HepG2 (cell line): ENCODE measurements around the gene SSR2. TPM values are rescaled to one million over a fixed set of nuclear protein-coding genes. Genes with fewer than 3 reads are reported as not detected.
A peak's percentile ranks its signal among the peaks of the same experiment; 100 is the strongest.

Experiments
- ETV6 ChIP-seq: sonication (generic); formaldehyde crosslinking; conservative IDR thresholded peaks from 2 replicates; pipeline ENCODE4 v1.4.0; 2020; ENCODE audit warnings: missing genetic modification reagents
- FOXP1 ChIP-seq, 2 experiments: fragments of 450-650 bp in 1 of 2; IDR thresholded peaks; 2 replicates each; pipeline ENCODE4 v1.6.1; 2017 to 2018; ENCODE audit warnings: antibody characterized with exemption in 1 of 2
- KAT7 ChIP-seq: IDR thresholded peaks from 2 replicates; pipeline ENCODE4 v1.6.1; 2018; ENCODE audit warnings: borderline replicate concordance, missing compliant biosample characterization
- KDM5B ChIP-seq: sonication (generic); formaldehyde crosslinking; IDR thresholded peaks from 2 replicates; pipeline ENCODE4 v1.4.0; 2020; ENCODE audit warnings: missing genetic modification reagents, mild to moderate bottlenecking, borderline replicate concordance
- NCOA1 ChIP-seq: sonication (generic); formaldehyde crosslinking; IDR thresholded peaks from 2 replicates; pipeline ENCODE4 v1.9.0; 2021; ENCODE audit warnings: missing genetic modification reagents
- NFKB2 ChIP-seq: sonication (generic); formaldehyde crosslinking; IDR thresholded peaks from 2 replicates; pipeline ENCODE4 v1.4.0; 2020; ENCODE audit warnings: missing genetic modification reagents, borderline replicate concordance
- PRMT3 ChIP-seq: sonication (generic); formaldehyde crosslinking; IDR thresholded peaks from 2 replicates; pipeline ENCODE4 v1.8.1; 2022; ENCODE audit warnings: low read depth, mild to moderate bottlenecking, moderate library complexity, missing genetic modification reagents, borderline replicate concordance
- RARA ChIP-seq: IDR thresholded peaks from 2 replicates; pipeline ENCODE4 v1.6.1; 2016; ENCODE audit warnings: missing genetic modification reagents, missing compliant biosample characterization
- SALL1 ChIP-seq: sonication (generic); formaldehyde crosslinking; IDR thresholded peaks from 2 replicates; pipeline ENCODE4 v1.8.0; 2022; ENCODE audit warnings: mild to moderate bottlenecking, missing genetic modification reagents
- SP5 ChIP-seq: IDR thresholded peaks from 2 replicates; pipeline ENCODE4 v1.6.1; 2016; ENCODE audit warnings: low read depth, borderline replicate concordance
- STAT5B ChIP-seq: sonication (generic); formaldehyde crosslinking; IDR thresholded peaks from 2 replicates; pipeline ENCODE4 v1.4.0; 2020; ENCODE audit warnings: missing genetic modification reagents
- ZC3H4 ChIP-seq: sonication (generic); formaldehyde crosslinking; IDR thresholded peaks from 2 replicates; pipeline ENCODE4 v1.4.0; 2020; ENCODE audit warnings: missing genetic modification reagents, borderline replicate concordance
- ZNF124 ChIP-seq: sonication (generic); formaldehyde crosslinking; IDR thresholded peaks from 2 replicates; pipeline ENCODE4 v1.4.0; 2020; ENCODE audit warnings: missing genetic modification reagents
- ZNF160 ChIP-seq: sonication (generic); formaldehyde crosslinking; IDR thresholded peaks from 2 replicates; pipeline ENCODE4 v1.8.0; 2022; ENCODE audit warnings: mild to moderate bottlenecking, inconsistent platforms, missing genetic modification reagents
- polyA plus RNA-seq, 8 experiments: library from polyadenylated mRNA; depleted of rRNA in 3 of 8; stranded (reverse) in 7 of 8; unstranded in 1 of 8; fragments of >200 nt; fragmentation: Illumina TruSeq in 4 of 8; extraction: Trizol in 4 of 8; gene quantifications; 2 replicates each; pipeline versions ENCODE4 v1.2.1 to v1.2.3, GENCODE V29; 2011 to 2016; ENCODE audit warnings: low read depth in 4 of 8, missing spikeins in 1 of 8, mixed read lengths in 1 of 8; ENCODE audit not compliant: insufficient read depth in 1 of 8
- total RNA-seq, 5 experiments: library from RNA; depleted of rRNA; stranded (reverse); fragments of >200 nt; fragmentation: Illumina TruSeq; extraction: Trizol; gene quantifications; 2 replicates each; pipeline ENCODE4 v1.2.3, GENCODE V29; 2016; ENCODE audit warnings: low read depth in 1 of 5
- TF ChIP-seq, protein P1 (sequence below): IDR thresholded peaks from 2 replicates; pipeline ENCODE4 v1.6.1; 2016; ENCODE audit warnings: mild to moderate bottlenecking, missing biosample characterization, missing genetic modification reagents
- TF ChIP-seq, protein P2 (sequence below): IDR thresholded peaks from 2 replicates; pipeline ENCODE4 v1.6.1; 2018; ENCODE audit warnings: missing genetic modification reagents
- TF ChIP-seq, protein P3 (sequence below): sonication (generic); formaldehyde crosslinking; IDR thresholded peaks from 2 replicates; pipeline ENCODE4 v1.4.0; 2020; ENCODE audit warnings: missing genetic modification reagents; ENCODE audit errors: not compliant biosample characterization
- TF ChIP-seq, protein P4 (sequence below): sonication (generic); formaldehyde crosslinking; IDR thresholded peaks from 2 replicates; pipeline ENCODE4 v1.4.0; 2020; ENCODE audit warnings: missing genetic modification reagents
- TF ChIP-seq, protein P5 (sequence below): sonication (generic); formaldehyde crosslinking; IDR thresholded peaks from 2 replicates; pipeline ENCODE4 v1.5.0; 2020; ENCODE audit warnings: missing genetic modification reagents
- TF ChIP-seq, protein P6 (sequence below): sonication (generic); formaldehyde crosslinking; IDR thresholded peaks from 2 replicates; pipeline ENCODE4 v1.4.0; 2020; ENCODE audit warnings: missing genetic modification reagents, mild to moderate bottlenecking, borderline replicate concordance

SSR2 gene
- total and polyA plus RNA-seq, 2 of the 13 experiments (the other 11 are each of a cell fraction or from before 2014, with no cell fraction given): 284 to 461 TPM

DNA sequence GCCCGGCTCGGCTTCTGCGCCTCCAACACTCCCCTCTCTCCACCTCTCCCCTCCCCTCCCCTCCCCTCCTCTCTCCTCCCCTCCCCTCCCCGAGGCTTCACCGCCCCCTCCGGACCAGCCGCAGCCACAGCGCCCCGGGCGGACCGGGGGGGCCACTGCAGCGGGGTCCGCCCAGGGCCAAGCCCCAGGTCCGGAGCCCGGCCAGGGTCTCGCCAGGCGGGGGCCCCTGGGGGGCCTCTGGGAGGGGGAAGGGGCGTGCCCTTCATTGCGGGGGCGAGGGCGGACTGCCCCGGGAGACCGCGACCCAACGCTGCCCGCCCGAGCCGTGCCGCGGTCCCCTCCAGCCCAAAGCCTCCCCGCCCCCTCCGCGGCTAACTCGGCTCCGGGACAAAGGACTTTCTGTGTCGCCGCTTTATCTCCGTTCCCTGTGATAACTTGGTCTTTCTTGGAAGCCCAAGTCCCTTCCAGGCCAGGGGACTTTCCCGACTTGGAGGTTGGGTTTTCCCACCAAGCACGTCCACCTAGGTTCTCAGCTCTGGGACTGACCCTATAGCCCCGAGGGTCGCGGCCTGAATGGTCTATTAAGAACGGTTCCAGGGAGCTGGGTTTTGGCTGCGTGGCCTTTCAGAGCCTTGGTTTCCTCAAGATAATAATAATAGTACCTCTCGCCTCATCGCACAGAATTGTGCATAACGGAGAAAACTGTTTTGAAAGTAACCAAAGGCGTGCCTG, 33.2 kb upstream of the SSR2 start, which contains the start of gene UBQLN4 (continued):
- TF ChIP-seq KAT7 (no peak), PRMT3 (CRISPR knock-in tag) (0 out of 2 replicates have a peak, but pooled peaks have one; percentile 41), SP5 (CRISPR knock-in tag) (0 out of 2 replicates have a peak, but pooled peaks have one; percentile 27), FOXP1 (IDR thresholded peaks at IDR 0.05) (no peak), FOXP1 (CRISPR knock-in tag; IDR thresholded peaks at IDR 0.05) (no peak), KDM5B (CRISPR knock-in tag) (0 out of 2 replicates have a peak, but pooled peaks have one; percentile 20), RARA (CRISPR knock-in tag) (peak; percentile 2; the same call in 1 of the 2 replicates), SALL1 (CRISPR knock-in tag) (peak; percentile 3; the same call in 1 of the 2 replicates), STAT5B (no peak), ETV6 (CRISPR knock-in tag) (no peak), ZNF124 (CRISPR knock-in tag) (no peak), NCOA1 (no peak), ZNF160 (CRISPR knock-in tag) (no peak), ZC3H4 (CRISPR knock-in tag) (peak; percentile 82; the same call in 1 of the 2 replicates), NFKB2 (CRISPR knock-in tag) (no peak)
- TF ChIP-seq, protein P1, sequence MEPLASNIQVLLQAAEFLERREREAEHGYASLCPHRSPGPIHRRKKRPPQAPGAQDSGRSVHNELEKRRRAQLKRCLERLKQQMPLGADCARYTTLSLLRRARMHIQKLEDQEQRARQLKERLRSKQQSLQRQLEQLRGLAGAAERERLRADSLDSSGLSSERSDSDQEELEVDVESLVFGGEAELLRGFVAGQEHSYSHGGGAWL (CRISPR knock-in tag): no peak
- TF ChIP-seq, protein P2, sequence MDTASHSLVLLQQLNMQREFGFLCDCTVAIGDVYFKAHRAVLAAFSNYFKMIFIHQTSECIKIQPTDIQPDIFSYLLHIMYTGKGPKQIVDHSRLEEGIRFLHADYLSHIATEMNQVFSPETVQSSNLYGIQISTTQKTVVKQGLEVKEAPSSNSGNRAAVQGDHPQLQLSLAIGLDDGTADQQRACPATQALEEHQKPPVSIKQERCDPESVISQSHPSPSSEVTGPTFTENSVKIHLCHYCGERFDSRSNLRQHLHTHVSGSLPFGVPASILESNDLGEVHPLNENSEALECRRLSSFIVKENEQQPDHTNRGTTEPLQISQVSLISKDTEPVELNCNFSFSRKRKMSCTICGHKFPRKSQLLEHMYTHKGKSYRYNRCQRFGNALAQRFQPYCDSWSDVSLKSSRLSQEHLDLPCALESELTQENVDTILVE (CRISPR knock-in tag): no peak
- TF ChIP-seq, protein P3, sequence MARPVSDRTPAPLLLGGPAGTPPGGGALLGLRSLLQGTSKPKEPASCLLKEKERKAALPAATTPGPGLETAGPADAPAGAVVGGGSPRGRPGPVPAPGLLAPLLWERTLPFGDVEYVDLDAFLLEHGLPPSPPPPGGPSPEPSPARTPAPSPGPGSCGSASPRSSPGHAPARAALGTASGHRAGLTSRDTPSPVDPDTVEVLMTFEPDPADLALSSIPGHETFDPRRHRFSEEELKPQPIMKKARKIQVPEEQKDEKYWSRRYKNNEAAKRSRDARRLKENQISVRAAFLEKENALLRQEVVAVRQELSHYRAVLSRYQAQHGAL (CRISPR knock-in tag): no peak
- TF ChIP-seq, protein P4, sequence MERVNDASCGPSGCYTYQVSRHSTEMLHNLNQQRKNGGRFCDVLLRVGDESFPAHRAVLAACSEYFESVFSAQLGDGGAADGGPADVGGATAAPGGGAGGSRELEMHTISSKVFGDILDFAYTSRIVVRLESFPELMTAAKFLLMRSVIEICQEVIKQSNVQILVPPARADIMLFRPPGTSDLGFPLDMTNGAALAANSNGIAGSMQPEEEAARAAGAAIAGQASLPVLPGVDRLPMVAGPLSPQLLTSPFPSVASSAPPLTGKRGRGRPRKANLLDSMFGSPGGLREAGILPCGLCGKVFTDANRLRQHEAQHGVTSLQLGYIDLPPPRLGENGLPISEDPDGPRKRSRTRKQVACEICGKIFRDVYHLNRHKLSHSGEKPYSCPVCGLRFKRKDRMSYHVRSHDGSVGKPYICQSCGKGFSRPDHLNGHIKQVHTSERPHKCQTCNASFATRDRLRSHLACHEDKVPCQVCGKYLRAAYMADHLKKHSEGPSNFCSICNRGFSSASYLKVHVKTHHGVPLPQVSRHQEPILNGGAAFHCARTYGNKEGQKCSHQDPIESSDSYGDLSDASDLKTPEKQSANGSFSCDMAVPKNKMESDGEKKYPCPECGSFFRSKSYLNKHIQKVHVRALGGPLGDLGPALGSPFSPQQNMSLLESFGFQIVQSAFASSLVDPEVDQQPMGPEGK (CRISPR knock-in tag): peak; percentile 98
- TF ChIP-seq, protein P5, sequence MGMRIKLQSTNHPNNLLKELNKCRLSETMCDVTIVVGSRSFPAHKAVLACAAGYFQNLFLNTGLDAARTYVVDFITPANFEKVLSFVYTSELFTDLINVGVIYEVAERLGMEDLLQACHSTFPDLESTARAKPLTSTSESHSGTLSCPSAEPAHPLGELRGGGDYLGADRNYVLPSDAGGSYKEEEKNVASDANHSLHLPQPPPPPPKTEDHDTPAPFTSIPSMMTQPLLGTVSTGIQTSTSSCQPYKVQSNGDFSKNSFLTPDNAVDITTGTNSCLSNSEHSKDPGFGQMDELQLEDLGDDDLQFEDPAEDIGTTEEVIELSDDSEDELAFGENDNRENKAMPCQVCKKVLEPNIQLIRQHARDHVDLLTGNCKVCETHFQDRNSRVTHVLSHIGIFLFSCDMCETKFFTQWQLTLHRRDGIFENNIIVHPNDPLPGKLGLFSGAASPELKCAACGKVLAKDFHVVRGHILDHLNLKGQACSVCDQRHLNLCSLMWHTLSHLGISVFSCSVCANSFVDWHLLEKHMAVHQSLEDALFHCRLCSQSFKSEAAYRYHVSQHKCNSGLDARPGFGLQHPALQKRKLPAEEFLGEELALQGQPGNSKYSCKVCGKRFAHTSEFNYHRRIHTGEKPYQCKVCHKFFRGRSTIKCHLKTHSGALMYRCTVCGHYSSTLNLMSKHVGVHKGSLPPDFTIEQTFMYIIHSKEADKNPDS (CRISPR knock-in tag): no peak; the same call in none of the 2 replicates
- TF ChIP-seq, protein P6, sequence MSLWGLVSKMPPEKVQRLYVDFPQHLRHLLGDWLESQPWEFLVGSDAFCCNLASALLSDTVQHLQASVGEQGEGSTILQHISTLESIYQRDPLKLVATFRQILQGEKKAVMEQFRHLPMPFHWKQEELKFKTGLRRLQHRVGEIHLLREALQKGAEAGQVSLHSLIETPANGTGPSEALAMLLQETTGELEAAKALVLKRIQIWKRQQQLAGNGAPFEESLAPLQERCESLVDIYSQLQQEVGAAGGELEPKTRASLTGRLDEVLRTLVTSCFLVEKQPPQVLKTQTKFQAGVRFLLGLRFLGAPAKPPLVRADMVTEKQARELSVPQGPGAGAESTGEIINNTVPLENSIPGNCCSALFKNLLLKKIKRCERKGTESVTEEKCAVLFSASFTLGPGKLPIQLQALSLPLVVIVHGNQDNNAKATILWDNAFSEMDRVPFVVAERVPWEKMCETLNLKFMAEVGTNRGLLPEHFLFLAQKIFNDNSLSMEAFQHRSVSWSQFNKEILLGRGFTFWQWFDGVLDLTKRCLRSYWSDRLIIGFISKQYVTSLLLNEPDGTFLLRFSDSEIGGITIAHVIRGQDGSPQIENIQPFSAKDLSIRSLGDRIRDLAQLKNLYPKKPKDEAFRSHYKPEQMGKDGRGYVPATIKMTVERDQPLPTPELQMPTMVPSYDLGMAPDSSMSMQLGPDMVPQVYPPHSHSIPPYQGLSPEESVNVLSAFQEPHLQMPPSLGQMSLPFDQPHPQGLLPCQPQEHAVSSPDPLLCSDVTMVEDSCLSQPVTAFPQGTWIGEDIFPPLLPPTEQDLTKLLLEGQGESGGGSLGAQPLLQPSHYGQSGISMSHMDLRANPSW (CRISPR knock-in tag): no peak
